Body of pancreas (tissue), 4 donors: Measurements from ENCODE around the gene THBS2.

Source experiments
- CTCF ChIP-seq, 7 experiments: fragments of 450-650 bp in 4 of 7; fragments of 200-600 bp in 3 of 7; sonication (generic) in 3 of 7; IDR thresholded peaks; one replicate each; pipeline ENCODE4 v1.5.1; 2016 to 2019; ENCODE audit warnings: antibody characterized with exemption in 7 of 7
- POLR2A ChIP-seq, 3 donors: fragments of 450-650 bp; IDR thresholded peaks; one replicate each; pipeline ENCODE4 v1.6.1; 2016; ENCODE audit warnings: antibody characterized with exemption in 3 of 3, mild to moderate bottlenecking in 2 of 3

DNA sequence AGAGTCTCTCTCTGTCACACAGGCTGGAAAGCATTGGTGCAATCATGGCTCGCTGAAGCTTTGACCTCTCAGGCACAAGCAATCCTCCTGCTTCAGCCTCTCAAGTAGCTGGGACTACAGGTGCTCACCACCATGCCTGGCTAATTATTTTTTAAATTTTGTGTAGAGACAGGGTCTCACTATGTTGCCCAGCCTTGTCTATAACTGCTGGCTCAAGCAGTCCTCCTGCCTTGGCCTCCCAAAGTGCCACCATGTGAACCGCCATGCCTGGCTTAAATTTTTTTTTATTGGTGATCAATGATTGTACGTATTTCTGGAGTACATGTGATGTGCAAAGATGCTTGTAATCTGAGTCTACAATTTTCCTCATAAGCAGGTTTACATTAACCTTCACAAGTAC, 54.8 kb downstream of the THBS2 start:
- no peak for TF ChIP-seq CTCF (IDR thresholded peaks at IDR 0.05)
- TF ChIP-seq POLR2A (IDR thresholded peaks at IDR 0.05): no peak
